Uterus (tissue), 4 donors: ENCODE measurements around the gene SLC38A5. TPM values are rescaled to one million over a fixed set of nuclear protein-coding genes. Genes with fewer than 3 reads are reported as not detected.
"Not testable (repeated sequence)": the region's sequence is repeated elsewhere in the genome, so short reads cannot be mapped to it uniquely, and the experiment has no call there.

ENCODE experiments used
- DNase-seq, 2 donors: peaks; one replicate each; pipeline ENCODE4 v3.0.0-alpha.2; 2019 to 2020
- H3K27ac ChIP-seq, 2 donors: fragments of 200-600 bp; sonication (generic); 1 replicate in 1 of 2; 2 replicates in 1 of 2; pipeline ENCODE4 v1.5.1; 2016 to 2018
- H3K27me3 ChIP-seq, 2 donors: fragments of 200-600 bp; sonication (generic); one replicate each; pipeline ENCODE4 v1.5.1; 2018 to 2019; ENCODE audit warnings: control low read depth in 1 of 2
- H3K36me3 ChIP-seq, 2 donors: fragments of 200-600 bp; sonication (generic); one replicate each; pipeline ENCODE4 v1.5.1; 2019; ENCODE audit warnings: control low read depth in 1 of 2
- H3K4me1 ChIP-seq, 2 donors: fragments of 200-600 bp; sonication (generic); one replicate each; pipeline ENCODE4 v1.5.1; 2018 to 2019; ENCODE audit warnings: control low read depth in 1 of 2
- H3K4me3 ChIP-seq, 2 donors: fragments of 200-600 bp; sonication (generic); 1 replicate in 1 of 2; 2 replicates in 1 of 2; pipeline ENCODE4 v1.5.1; 2018 to 2019; ENCODE audit warnings: mild to moderate bottlenecking in 1 of 2
- H3K9me3 ChIP-seq, 2 donors: fragments of 200-600 bp; sonication (generic); one replicate each; pipeline ENCODE4 v1.5.1; 2019; ENCODE audit warnings: control low read depth in 1 of 2
- POLR2A ChIP-seq, 2 donors: fragments of 450-650 bp; IDR thresholded peaks; one replicate each; pipeline ENCODE4 v1.6.1; 2016; ENCODE audit warnings: antibody characterized with exemption in 2 of 2, mild to moderate bottlenecking in 1 of 2, moderate library complexity in 1 of 2
- intact Hi-C: fragments of 100-400 bp; cut with DNase I; formaldehyde crosslinking; loops from one replicate; pipeline ENCODE4 v1.15.1; 2023; ENCODE audit warnings: low total_unique reads
- total RNA-seq, 4 donors: library from RNA; depleted of rRNA in 3 of 4; stranded (reverse); fragments of >200 nt in 3 of 4; gene quantifications; one replicate each; pipeline versions ENCODE4 v1.1.0 to v1.2.4, GENCODE V29; 2014 to 2023
- TF ChIP-seq, protein P1 (sequence below), 4 experiments: fragments of 200-600 bp in 2 of 4; fragments of 450-650 bp in 2 of 4; sonication (generic) in 2 of 4; IDR thresholded peaks; one replicate each; pipeline ENCODE4 v1.5.1; 2016 to 2019; ENCODE audit warnings: antibody characterized with exemption in 4 of 4, mild to moderate bottlenecking in 2 of 4, moderate library complexity in 1 of 4
- donor health status: DM: yes; HTN: yes; CAD: no.

Gene SLC38A5
- total RNA-seq, 4 donors from 2014 or later, result 1.8 to 8.1 (median 4.8) TPM

GRCh38 chrX:48459483-48459882, 10.6 kb downstream of the SLC38A5 start:
- no peaks in the 10 kb centered on the region for H3K27me3 ChIP-seq
- no peak overlapping the region for H3K27ac ChIP-seq
- DNase-seq, result no peak
- no peaks in the 10 kb centered on the region for H3K4me1 ChIP-seq
- no peak for TF ChIP-seq POLR2A (IDR thresholded peaks at IDR 0.05)
- TF ChIP-seq, protein P1, sequence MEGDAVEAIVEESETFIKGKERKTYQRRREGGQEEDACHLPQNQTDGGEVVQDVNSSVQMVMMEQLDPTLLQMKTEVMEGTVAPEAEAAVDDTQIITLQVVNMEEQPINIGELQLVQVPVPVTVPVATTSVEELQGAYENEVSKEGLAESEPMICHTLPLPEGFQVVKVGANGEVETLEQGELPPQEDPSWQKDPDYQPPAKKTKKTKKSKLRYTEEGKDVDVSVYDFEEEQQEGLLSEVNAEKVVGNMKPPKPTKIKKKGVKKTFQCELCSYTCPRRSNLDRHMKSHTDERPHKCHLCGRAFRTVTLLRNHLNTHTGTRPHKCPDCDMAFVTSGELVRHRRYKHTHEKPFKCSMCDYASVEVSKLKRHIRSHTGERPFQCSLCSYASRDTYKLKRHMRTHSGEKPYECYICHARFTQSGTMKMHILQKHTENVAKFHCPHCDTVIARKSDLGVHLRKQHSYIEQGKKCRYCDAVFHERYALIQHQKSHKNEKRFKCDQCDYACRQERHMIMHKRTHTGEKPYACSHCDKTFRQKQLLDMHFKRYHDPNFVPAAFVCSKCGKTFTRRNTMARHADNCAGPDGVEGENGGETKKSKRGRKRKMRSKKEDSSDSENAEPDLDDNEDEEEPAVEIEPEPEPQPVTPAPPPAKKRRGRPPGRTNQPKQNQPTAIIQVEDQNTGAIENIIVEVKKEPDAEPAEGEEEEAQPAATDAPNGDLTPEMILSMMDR (IDR thresholded peaks at IDR 0.05), result no peak
- no peak overlapping the region for H3K4me3 ChIP-seq
- no peaks in the 10 kb centered on the region for H3K9me3 ChIP-seq
- intact Hi-C loops, result no loop called here
- no peaks in the 10 kb centered on the region for H3K36me3 ChIP-seq

- H3K27ac ChIP-seq, result no peak overlapping the region
Observed at GRCh38 chrX:48458711-48459110, 11.3 kb downstream of the SLC38A5 start.

GRCh38 chrX:48456628-48457331, 13.3 kb downstream of the SLC38A5 start:
- DNase-seq, result no peak
- Histone ChIP-seq H3K36me3 (no peaks in the 10 kb centered on the region), H3K9me3 (no peaks in the 10 kb centered on the region), H3K27ac (no peak overlapping the region), H3K4me3 (no peak overlapping the region), H3K27me3 (no peaks in the 10 kb centered on the region), H3K4me1 (no peaks in the 10 kb centered on the region)
- TF ChIP-seq, protein P1 (IDR thresholded peaks at IDR 0.05), result no peak
- TF ChIP-seq POLR2A (IDR thresholded peaks at IDR 0.05), result no peak
- intact Hi-C loops, result no loop called here

More at GRCh38 chrX:48458711-48459110, 11.3 kb downstream of the SLC38A5 start:
- Histone ChIP-seq H3K9me3 (no peaks in the 10 kb centered on the region), H3K4me3 (no peak overlapping the region), H3K4me1 (no peaks in the 10 kb centered on the region), H3K36me3 (no peaks in the 10 kb centered on the region), H3K27me3 (no peaks in the 10 kb centered on the region)
- TF ChIP-seq POLR2A (IDR thresholded peaks at IDR 0.05), result no peak
- TF ChIP-seq, protein P1 (IDR thresholded peaks at IDR 0.05), result no peak
- intact Hi-C loops, result no loop called here
- no peak for DNase-seq

DNA sequence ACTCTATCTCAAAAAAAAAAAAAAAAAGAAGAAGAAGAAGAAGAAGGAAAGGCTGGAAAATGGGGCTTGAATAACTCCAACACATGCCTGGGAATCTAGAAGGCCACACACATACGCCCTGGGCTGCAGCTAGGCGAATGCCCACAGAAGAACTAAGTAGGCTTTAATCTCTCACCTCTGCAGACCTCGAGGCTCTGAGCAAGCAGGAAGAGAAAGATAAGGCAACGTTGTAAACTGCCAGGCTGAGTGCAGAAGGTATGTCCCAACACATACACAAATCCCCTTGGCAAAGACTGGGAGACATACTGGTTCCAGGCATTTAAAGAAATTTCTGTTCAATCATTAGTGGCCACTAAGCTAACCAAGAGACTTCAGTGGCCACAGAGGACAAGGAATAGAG, 18.4 kb downstream of the SLC38A5 start:
- H3K27me3 ChIP-seq, result no peaks in the 10 kb centered on the region
- DNase-seq, result no peak
- no peaks in the 10 kb centered on the region for H3K36me3 ChIP-seq
- no peaks in the 10 kb centered on the region for H3K9me3 ChIP-seq
- H3K27ac ChIP-seq, result no peak overlapping the region
- TF ChIP-seq, protein P1 (IDR thresholded peaks at IDR 0.05), result no peak
- TF ChIP-seq POLR2A (IDR thresholded peaks at IDR 0.05), result no peak
- no peak overlapping the region for H3K4me3 ChIP-seq
- H3K4me1 ChIP-seq, result no peaks in the 10 kb centered on the region
- intact Hi-C loops, result no loop called here

DNA sequence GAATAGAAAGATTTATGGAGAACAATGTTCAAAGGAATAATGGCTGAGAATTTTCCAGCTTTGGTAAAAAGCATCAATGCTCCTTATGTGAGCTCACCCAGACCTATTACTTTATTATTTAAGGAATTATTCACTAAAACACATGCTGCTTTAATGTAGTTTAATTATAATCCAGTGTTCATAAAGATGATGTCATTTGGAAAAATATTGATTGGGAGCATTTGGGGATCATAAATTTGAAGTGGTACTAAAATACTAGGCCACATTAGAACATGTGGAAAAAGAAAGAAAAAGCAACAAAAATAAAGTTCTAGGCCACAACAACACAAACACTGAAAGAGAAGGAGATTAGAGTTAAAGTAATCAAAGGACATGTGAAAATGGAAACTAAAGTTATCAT, 20.0 kb downstream of the SLC38A5 start:
- intact Hi-C loops, result no loop called here
- TF ChIP-seq, protein P1 (IDR thresholded peaks at IDR 0.05), result no peak

DNA sequence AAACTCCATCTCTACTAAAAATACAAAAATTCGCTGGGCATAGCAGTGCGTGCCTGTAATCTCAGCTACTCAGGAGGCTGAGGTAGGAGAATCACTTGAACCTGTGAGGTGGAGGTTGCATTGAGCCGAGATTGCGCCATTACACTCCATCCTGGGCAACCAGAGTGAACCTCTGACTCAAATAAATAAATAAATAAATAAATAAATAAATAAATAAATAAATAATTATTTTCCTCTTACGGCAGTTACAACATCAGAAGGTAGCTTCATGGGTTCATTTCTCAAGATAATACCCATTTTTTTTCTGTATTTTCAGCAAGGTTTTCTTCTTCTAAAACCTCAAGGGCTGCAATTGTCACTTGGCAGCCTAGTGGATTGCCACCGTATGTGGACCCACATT, 22.9 kb downstream of the SLC38A5 start:
- DNase-seq, H3K4me1 ChIP-seq, H3K27me3 ChIP-seq, H3K27ac ChIP-seq, H3K9me3 ChIP-seq, intact Hi-C loops, H3K36me3 ChIP-seq, H3K4me3 ChIP-seq: not testable (repeated sequence)

More for the DNA sequence above, 20.0 kb downstream of the SLC38A5 start:
- DNase-seq, result no peak
- Histone ChIP-seq H3K27ac (no peak overlapping the region), H3K4me3 (no peak overlapping the region), H3K4me1 (no peaks in the 10 kb centered on the region), H3K9me3 (no peaks in the 10 kb centered on the region), H3K36me3 (no peaks in the 10 kb centered on the region), H3K27me3 (no peaks in the 10 kb centered on the region)

GRCh38 chrX:48433713-48434112, 36.3 kb downstream of the SLC38A5 start:
- H3K27ac ChIP-seq, H3K4me1 ChIP-seq, H3K27me3 ChIP-seq, DNase-seq, intact Hi-C loops, H3K9me3 ChIP-seq, H3K4me3 ChIP-seq, H3K36me3 ChIP-seq: not testable (repeated sequence)

- H3K36me3 ChIP-seq, H3K4me1 ChIP-seq, H3K27me3 ChIP-seq, H3K9me3 ChIP-seq, H3K4me3 ChIP-seq, intact Hi-C loops, DNase-seq, H3K27ac ChIP-seq: not testable (repeated sequence)
Observed at GRCh38 chrX:48430166-48430565, 39.9 kb downstream of the SLC38A5 start.
